GM21723 (cell line): ENCODE data around the gene SPINT1.

ENCODE experiments used
- ATAC-seq: cut with Tn5 transposase; IDR thresholded peaks from one replicate; pipeline ENCODE4 v1.9.1; 2021; ENCODE audit warnings: mild to moderate bottlenecking, moderate library complexity; ENCODE audit not compliant: unreplicated experiment

SPINT1 gene

DNA sequence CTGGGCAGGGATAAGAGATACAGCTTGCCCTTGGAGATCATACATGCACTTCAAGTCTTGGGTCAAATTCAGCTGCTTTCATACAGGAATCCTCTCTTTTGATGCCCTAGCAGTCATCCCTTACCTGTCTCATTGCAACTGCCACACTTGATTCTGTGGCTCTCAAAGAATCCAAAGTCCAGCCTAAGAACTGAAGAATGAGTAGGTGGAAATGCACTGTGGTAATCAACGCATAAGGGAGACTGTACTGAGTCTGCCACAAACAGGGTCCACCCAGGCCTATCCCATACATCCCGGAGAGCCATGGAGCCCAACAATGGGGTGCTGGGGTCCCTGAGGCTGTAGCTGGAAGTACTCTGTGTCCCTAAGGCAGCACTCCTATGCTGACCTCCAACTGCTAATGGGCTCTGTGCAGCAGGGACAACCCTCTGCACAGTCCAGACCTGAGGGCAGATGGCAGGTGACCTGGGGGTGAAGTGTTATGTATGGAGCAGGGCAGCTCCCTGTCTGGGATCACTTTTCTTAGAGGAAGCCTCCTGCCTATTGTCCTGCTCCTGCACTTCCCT is 48.7 kb downstream of the SPINT1 start:
- ATAC-seq = no peak

DNA sequence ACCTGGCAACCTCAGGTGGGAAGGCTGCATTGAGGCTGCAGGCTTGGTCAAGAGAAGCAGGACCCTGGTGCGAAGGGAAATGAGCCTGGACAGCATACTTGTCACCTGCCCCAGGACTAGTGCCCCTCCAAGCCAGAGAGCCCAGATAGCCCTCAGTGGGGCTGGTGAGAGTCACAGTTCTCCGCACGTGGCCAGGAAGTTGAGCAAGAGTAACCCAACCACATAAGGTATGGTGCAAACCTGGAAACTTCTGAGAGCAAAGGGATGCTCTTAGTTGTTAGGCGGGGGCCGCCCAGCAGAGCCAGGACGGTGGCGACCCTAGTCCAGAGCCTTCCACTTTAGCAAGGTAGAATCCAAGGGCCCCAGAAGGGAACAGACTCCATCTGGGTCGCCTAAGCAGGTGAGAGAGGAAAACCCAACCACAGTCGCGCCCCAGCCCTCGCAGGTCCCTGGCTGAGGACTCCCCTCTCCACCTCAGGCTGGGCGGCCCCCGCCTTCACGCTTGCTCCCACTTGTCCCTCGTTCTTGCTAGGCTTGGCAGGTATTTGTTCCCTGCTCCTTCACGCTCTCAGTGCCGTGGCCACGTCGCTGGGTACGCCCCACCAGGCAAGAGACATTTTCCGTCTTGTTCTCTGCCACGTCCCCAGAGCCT is 49.3 kb downstream of the SPINT1 start:
- ATAC-seq = no peak

DNA sequence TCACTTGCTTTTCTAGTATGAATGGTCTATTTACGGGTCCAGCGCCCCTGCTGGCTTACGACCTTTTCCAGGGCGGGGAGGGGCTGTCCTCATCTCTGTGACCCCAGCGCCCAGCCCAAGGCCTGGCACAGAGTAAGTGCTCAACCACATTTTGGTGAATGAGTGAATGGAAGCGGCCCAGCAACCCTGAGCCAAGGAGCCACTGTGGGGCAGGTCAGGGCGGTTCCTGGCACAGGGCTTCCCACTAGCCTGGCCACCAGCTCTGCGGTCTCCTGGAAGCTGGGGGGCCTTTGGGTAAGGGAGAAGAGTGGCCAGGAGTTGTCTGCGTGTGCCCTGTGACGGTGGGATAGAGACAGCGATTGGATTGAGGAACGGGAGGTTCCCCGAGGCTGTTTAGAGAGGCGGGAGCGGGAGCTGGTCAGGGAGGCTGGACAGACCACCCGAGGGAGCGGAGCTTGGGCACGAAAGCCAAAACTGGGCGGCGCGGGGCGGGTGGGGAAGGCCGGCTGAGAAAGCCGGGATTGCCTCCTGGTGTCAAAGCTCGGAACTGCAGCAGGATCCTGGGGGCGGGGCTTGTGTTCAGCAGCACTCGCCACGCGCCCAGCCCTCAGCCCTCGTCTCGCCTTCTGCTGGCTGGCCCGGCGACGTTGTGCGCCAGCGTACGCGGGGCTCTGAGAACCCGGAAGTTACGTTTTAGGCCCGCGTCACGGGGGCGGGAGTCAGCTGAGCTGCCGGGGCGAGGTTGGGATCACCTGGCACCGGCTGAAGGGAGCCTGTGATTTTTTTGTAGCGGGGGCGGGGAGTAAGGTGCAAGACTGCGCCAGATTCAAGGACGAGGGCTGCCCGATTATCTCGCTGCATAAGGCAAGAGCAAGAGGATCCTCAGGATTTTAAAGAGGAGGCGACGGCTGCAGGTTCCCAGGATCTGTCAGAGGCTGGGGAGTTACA is 50.2 kb downstream of the SPINT1 start, which contains the start of gene VPS18:
Gene VPS18, plus strand, starts transcription at position 718 of the 948 bp plus-strand sequence. CDS start 319 bp downstream, outside the sequence.
- ATAC-seq = peak; percentile 86

DNA sequence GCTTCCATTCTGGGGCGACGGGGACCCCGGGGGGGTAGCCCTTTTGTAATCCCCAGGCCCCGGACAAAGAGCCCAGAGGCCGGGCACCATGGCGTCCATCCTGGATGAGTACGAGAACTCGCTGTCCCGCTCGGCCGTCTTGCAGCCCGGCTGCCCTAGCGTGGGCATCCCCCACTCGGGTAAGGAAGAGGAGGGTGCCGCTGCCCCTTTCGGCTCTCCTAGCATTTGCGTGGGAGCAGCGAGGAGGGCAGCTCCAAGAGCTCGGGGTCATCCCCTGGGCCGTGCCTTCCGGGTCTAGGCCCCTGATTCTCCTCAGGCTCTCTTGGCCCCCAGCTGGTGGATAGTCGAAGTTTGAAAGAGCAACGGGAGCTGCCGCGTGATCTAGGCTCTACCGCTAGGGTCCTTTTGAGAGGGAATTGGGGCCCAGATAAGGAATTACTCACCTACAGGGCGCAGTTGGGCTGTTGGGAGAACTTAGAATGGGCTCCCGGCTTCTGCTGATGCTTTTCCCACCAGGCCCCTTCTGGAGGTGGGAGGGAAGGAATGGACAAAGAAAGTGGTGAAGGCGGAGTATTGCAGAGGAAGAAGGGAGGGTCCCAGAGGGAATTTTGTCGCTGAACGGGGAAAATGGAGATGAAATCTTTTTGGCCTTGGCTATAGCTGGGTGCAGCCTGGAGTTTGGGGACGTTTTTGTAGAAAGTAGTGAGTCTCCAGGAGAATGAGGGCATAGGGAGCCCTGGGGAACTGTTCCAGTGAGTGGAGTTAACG is 51.0 kb downstream of the SPINT1 start:
- ATAC-seq = peak; percentile 29

- ATAC-seq = no peak
Observed at GRCh38 chr15:40899536-40900207, 55.8 kb downstream of the SPINT1 start.

- ATAC-seq = no peak
Observed at GRCh38 chr15:40900256-40901052, 56.6 kb downstream of the SPINT1 start.

- ATAC-seq = no peak
Observed at GRCh38 chr15:40901053-40901443, 57.2 kb downstream of the SPINT1 start.

DNA sequence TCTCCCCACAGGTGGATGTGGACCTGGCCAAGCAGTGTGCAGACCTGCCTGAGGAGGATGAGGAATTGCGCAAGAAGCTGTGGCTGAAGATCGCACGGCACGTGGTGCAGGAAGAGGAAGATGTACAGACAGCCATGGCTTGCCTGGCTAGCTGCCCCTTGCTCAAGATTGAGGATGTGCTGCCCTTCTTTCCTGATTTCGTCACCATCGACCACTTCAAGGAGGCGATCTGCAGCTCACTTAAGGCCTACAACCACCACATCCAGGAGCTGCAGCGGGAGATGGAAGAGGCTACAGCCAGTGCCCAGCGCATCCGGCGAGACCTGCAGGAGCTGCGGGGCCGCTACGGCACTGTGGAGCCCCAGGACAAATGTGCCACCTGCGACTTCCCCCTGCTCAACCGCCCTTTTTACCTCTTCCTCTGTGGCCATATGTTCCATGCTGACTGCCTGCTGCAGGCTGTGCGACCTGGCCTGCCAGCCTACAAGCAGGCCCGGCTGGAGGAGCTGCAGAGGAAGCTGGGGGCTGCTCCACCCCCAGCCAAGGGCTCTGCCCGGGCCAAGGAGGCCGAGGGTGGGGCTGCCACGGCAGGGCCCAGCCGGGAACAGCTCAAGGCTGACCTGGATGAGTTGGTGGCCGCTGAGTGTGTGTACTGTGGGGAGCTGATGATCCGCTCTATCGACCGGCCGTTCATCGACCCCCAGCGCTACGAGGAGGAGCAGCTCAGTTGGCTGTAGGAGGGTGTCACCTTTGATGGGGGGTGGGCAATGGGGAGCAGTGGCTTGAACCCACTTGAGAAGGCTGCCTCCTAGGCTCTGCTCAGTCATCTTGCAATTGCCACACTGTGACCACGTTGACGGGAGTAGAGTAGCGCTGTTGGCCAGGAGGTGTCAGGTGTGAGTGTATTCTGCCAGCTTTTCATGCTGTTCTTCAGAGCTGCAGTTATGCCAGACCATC is 59.0 kb downstream of the SPINT1 start:
- ATAC-seq = no peak

- no peak for ATAC-seq
Observed at GRCh38 chr15:40904552-40905201, 60.8 kb downstream of the SPINT1 start.

DNA sequence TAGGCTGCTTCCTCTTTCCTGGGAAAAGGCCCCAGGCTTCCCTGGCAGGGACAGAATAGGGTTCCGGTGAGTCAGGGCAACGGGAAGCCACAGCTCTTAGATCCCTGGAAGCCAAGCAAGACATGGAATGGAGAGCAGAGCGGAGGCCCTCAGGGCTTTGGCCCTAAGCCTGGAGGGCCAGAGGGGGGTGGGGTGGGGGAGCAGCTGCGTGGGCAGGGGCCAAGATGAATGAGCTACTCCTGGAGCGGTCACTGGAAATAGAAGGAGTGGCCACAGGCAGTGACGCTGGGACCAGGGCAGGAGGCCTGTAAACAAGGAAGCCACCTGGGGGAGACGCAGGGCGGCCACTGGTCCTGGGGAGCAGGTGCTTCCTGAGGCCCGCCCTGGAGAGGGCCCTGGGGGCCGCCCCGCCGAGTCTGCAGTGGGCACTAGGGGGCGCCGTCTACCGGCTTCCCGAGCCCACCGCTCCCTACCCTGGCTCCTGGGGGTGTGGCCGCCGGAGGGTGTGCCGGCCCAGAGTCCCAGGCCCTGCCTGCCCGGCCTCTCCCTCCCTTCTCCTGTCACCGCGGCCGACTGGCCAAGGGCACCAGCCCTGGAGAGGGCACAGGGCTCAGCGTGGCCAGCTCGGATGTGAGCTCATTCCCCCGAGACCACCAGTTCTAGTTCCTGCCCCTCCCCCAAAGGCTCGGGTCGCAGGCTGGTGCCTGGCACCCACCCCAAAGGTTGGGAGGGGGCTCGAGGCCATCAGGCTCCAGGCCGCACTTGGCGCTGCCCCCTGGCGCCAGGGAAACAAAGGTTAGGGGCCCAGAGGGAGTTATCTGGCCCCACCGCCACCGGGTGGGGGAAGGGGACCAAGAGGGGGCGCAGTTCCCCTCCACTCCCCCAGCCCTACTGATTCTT is 62.5 kb downstream of the SPINT1 start:
- peak; percentile 66 for ATAC-seq

DNA sequence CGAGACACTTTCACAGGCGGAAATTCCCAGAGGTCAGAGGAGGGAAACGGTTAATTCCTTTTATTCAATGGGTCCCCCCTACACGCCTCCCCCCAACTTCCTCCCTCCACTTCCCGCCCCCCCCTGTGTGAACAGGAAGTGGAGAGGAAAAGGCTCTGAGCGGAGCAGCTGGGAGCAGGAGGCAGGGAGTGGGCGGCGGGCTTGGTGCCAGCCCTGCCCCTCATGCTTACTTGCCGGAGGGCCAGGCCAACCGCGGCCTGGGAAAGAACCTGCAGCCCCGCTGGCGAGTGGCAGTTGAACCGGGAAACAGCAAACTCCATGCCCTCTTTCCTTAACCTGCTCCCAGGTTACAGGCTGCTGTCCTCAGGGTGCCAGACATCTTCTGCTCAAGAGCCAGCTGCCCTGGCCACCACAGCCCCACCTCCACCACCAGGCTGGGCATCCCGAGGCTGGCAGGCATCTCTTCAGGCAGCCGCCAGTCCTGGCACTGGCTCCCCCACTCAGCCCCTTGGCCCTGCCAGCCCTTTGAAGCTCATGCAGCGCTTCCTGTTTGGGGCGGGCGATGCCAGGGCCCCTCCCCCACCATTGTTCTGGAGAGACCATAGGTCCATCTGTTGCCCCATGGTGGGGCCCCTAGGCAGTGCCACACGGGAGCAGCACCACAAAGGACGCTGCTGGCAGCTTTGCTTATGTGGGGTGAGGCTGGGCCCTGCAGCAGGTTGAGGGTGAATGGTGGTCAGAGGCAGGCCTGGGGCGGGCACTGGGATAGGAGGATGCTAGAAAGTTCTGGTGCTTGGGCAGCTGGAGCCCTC is 63.3 kb downstream of the SPINT1 start:
- ATAC-seq = no peak
